GM23248 (cell line): ENCODE measurements around the gene IRAK1. TPM values are rescaled to one million over a fixed set of nuclear protein-coding genes. Genes with fewer than 3 reads are reported as not detected.

Experiments used
- DNase-seq: peaks from one replicate; pipeline ENCODE4 v3.0.0-alpha.2; 2015
- H2AFZ ChIP-seq: fragments of 200-600 bp; sonication (generic); 2 replicates; pipeline ENCODE4 v1.6.1; 2016; ENCODE audit warnings: antibody characterized with exemption
- H3F3A ChIP-seq: fragments of 200-600 bp; sonication (generic); 2 replicates; pipeline ENCODE4 v1.6.1; 2016; ENCODE audit warnings: mild to moderate bottlenecking, antibody characterized with exemption, mixed run types; ENCODE audit not compliant: insufficient read depth
- H3K27ac ChIP-seq: fragments of 200-600 bp; sonication (generic); 2 replicates; pipeline ENCODE4 v1.5.1; 2016; ENCODE audit warnings: mild to moderate bottlenecking
- H3K27me3 ChIP-seq: fragments of 200-600 bp; sonication (generic); replicated peaks from 2 replicates; pipeline ENCODE4 v1.6.1; 2016; ENCODE audit warnings: mild to moderate bottlenecking; ENCODE audit not compliant: insufficient read depth
- H3K36me3 ChIP-seq: fragments of 200-600 bp; sonication (generic); 2 replicates; pipeline ENCODE4 v1.6.1; 2016; ENCODE audit warnings: low read depth, mild to moderate bottlenecking
- H3K4me1 ChIP-seq: fragments of 200-600 bp; sonication (generic); 2 replicates; pipeline ENCODE4 v1.6.1; 2016; ENCODE audit warnings: mild to moderate bottlenecking; ENCODE audit not compliant: insufficient read depth
- H3K4me2 ChIP-seq: fragments of 200-600 bp; sonication (generic); one replicate; pipeline ENCODE4 v1.6.1; 2016; ENCODE audit warnings: mild to moderate bottlenecking; ENCODE audit not compliant: unreplicated experiment
- H3K4me3 ChIP-seq: fragments of 200-600 bp; sonication (generic); 2 replicates; pipeline ENCODE4 v1.5.1; 2016; ENCODE audit warnings: mild to moderate bottlenecking
- H3K79me2 ChIP-seq: fragments of 200-600 bp; sonication (generic); 2 replicates; pipeline ENCODE4 v1.6.1; 2016; ENCODE audit warnings: mild to moderate bottlenecking; ENCODE audit not compliant: insufficient read depth
- H3K9ac ChIP-seq: fragments of 200-600 bp; sonication (generic); 2 replicates; pipeline ENCODE4 v1.6.1; 2016; ENCODE audit warnings: mild to moderate bottlenecking
- H3K9me2 ChIP-seq: fragments of 200-600 bp; sonication (generic); 2 replicates; pipeline ENCODE4 v1.6.1; 2016; ENCODE audit warnings: mixed run types, mild to moderate bottlenecking, moderate library complexity; ENCODE audit not compliant: insufficient read depth
- H3K9me3 ChIP-seq: fragments of 200-600 bp; sonication (generic); one replicate; pipeline ENCODE4 v1.6.1; 2017; ENCODE audit warnings: low read depth
- H4K20me1 ChIP-seq: fragments of 200-600 bp; sonication (generic); 2 replicates; pipeline ENCODE4 v1.6.0; 2016; ENCODE audit not compliant: insufficient read depth
- EZH2 ChIP-seq: fragments of 200-600 bp; sonication (generic); IDR thresholded peaks from 2 replicates; pipeline ENCODE4 v1.6.1; 2018; ENCODE audit warnings: antibody characterized with exemption, mild to moderate bottlenecking; ENCODE audit not compliant: insufficient read depth, poor library complexity, severe bottlenecking
- EZH2phosphoT487 ChIP-seq: fragments of 200-600 bp; sonication (generic); IDR thresholded peaks from 2 replicates; pipeline ENCODE4 v1.6.1; 2018; ENCODE audit warnings: antibody characterized with exemption, moderate library complexity, mild to moderate bottlenecking, low read depth; ENCODE audit not compliant: insufficient read depth
- WGBS, 2 experiments: methylation state at CpG; one replicate each; pipeline ENCODE4 v1.1.6; 2015 to 2017; ENCODE audit warnings: low lambda C conversion rate in 2 of 2, low coverage in 1 of 2; ENCODE audit errors: missing lambda C conversion rate in 2 of 2; 5-methylcytosine and 5-hydroxymethylcytosine counted together
- in situ Hi-C: fragments of 300-500 bp; cut with MboI; formaldehyde crosslinking; loops from 2 replicates; pipeline ENCODE4 v1.15.0; 2020
- polyA plus RNA-seq: library from polyadenylated mRNA; unstranded; fragments of >200 nt; fragmentation: Nextera tagmentation; extraction: Ambion mirVana; gene quantifications from 2 replicates; pipeline ENCODE4 v1.2.1, GENCODE V29; 2016
- total RNA-seq: library from RNA; depleted of rRNA; stranded (reverse); fragments of >200 nt; shearing (Covaris generic); gene quantifications from 2 replicates; pipeline ENCODE4 v1.2.3, GENCODE V29; 2014

The IRAK1 gene
- total and polyA plus RNA-seq, 2 experiments from 2014 or later: 54.7 to 58.7 TPM

GRCh38 chrX:154032653-154033052 is 13.0 kb upstream of the IRAK1 start:
- Histone ChIP-seq H3K79me2 (peaks cover 55% of the 10 kb centered on the region), H3K4me3 (no peak overlapping the region), H3F3A (no peaks in the 10 kb centered on the region), H3K27ac (no peak overlapping the region), H3K9ac (no peak overlapping the region), H4K20me1 (no peaks in the 10 kb centered on the region), H3K9me3 (no peaks in the 10 kb centered on the region), H3K4me2 (no peak overlapping the region), H2AFZ (no peak overlapping the region), H3K27me3 (no peaks in the 10 kb centered on the region), H3K9me2 (no peaks in the 10 kb centered on the region), H3K36me3 (no peaks in the 10 kb centered on the region), H3K4me1 (no peaks in the 10 kb centered on the region)
- peak; percentile 38 for DNase-seq
- in situ Hi-C loops: no loop called here
- no peak for TF ChIP-seq EZH2
- no peak for TF ChIP-seq EZH2phosphoT487
- WGBS, 2 experiments: 30 to 44% methylated on average over 5 to 9 of the region's 9 CpGs

- in situ Hi-C loops: no loop called here
- 89 to 92% methylated on average over 4 to 11 of the region's 11 CpGs for WGBS, 2 experiments
- H3K9me2 ChIP-seq: no peaks in the 10 kb centered on the region
Observed at GRCh38 chrX:154032160-154032559, 12.5 kb upstream of the IRAK1 start.

GRCh38 chrX:154030715-154031305 is 11.1 kb upstream of the IRAK1 start:
- Histone ChIP-seq H2AFZ (no peak overlapping the region), H3F3A (no peaks in the 10 kb centered on the region), H3K36me3 (no peaks in the 10 kb centered on the region), H3K9ac (no peak overlapping the region), H3K4me1 (no peaks in the 10 kb centered on the region), H3K4me2 (no peak overlapping the region), H3K27ac (no peak overlapping the region), H3K9me2 (no peaks in the 10 kb centered on the region), H3K27me3 (no peaks in the 10 kb centered on the region), H3K9me3 (no peaks in the 10 kb centered on the region), H3K4me3 (no peak overlapping the region), H4K20me1 (no peaks in the 10 kb centered on the region), H3K79me2 (peaks cover 44% of the 10 kb centered on the region)
- no peak for TF ChIP-seq EZH2phosphoT487
- TF ChIP-seq EZH2: no peak
- no peak for DNase-seq
- in situ Hi-C loops: no loop called here
- 99 to 100% methylated on average over 5 to 19 of the region's 29 CpGs for whole genome bisulfite sequencing, 2 experiments

More at GRCh38 chrX:154032160-154032559, 12.5 kb upstream of the IRAK1 start:
- H3K79me2 ChIP-seq: peaks cover 52% of the 10 kb centered on the region
- no peaks in the 10 kb centered on the region for H3K27me3 ChIP-seq
- no peaks in the 10 kb centered on the region for H3K9me3 ChIP-seq
- no peak overlapping the region for H3K9ac ChIP-seq
- no peak overlapping the region for H3K4me2 ChIP-seq
- H4K20me1 ChIP-seq: no peaks in the 10 kb centered on the region
- no peaks in the 10 kb centered on the region for H3K4me1 ChIP-seq
- no peak overlapping the region for H3K27ac ChIP-seq
- no peaks in the 10 kb centered on the region for H3F3A ChIP-seq
- no peak overlapping the region for H2AFZ ChIP-seq
- no peak for DNase-seq
- no peaks in the 10 kb centered on the region for H3K36me3 ChIP-seq
- TF ChIP-seq EZH2 (no peak), EZH2phosphoT487 (no peak)
- H3K4me3 ChIP-seq: no peak overlapping the region

DNA sequence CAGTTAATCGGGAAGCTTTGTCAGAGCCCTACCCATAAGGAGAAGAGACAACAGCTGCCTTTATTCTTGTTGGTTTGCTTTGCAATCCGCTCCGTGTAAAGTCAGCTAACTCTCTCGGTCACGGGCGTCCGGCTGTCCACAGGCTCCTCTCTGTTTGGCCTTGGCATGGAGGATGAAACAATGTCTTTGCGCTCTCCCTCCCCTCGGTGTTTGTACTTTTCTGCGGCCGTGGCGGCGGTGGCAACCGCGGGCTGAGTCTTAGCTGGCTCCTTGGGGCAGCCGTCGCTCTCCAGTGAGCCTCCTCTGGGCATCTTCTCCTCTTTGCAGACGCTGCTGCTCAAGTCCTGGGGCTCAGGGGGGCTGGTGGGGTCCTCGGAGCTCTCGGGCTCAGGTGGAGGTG is 10.6 kb upstream of the IRAK1 start:
- Histone ChIP-seq H3F3A (no peaks in the 10 kb centered on the region), H3K9me2 (no peaks in the 10 kb centered on the region), H3K79me2 (peaks cover 39% of the 10 kb centered on the region), H4K20me1 (no peaks in the 10 kb centered on the region), H3K4me3 (no peak overlapping the region), H3K36me3 (no peaks in the 10 kb centered on the region), H3K27ac (no peak overlapping the region), H3K27me3 (no peaks in the 10 kb centered on the region), H2AFZ (no peak overlapping the region), H3K4me1 (no peaks in the 10 kb centered on the region), H3K4me2 (no peak overlapping the region), H3K9me3 (no peaks in the 10 kb centered on the region), H3K9ac (no peak overlapping the region)
- 92 to 95% methylated on average over 17 to 18 of the region's 20 CpGs for WGBS, 2 experiments
- in situ Hi-C loops: no loop called here
- no peak for DNase-seq
- TF ChIP-seq EZH2 (no peak), EZH2phosphoT487 (no peak)
